Naive thymus-derived CD4-positive, alpha-beta T cell (primary cell): Measurements from ENCODE around the gene TRABD2B. TPM values are rescaled to one million over a fixed set of nuclear protein-coding genes. Genes with fewer than 3 reads are reported as not detected.
"Not testable (repeated sequence)": the region's sequence is repeated elsewhere in the genome, so short reads cannot be mapped to it uniquely, and the experiment has no call there.

Source experiments
- ATAC-seq: fragments of 150-1000 bp; cut with Tn5 transposase; 2 replicates; pipeline ENCODE4 v1.10.0; 2021; ENCODE audit warnings: mild to moderate bottlenecking, moderate library complexity
- CTCF ChIA-PET: fragments of 350-600 bp; sonication (Branson Sonifier 250); formaldehyde crosslinking; loops from one replicate; lab custom pipeline; 2021; ENCODE audit warnings: antibody characterized with exemption; lab: Charles Lee
- POLR2A ChIA-PET: fragments of 350-600 bp; sonication (Branson Sonifier 250); formaldehyde crosslinking; loops from one replicate; lab custom pipeline; 2021; ENCODE audit warnings: antibody characterized with exemption, inconsistent platforms; lab: Charles Lee
- DNase-seq, 9 donors: peaks; one replicate each; pipeline versions ENCODE4 v3.0.0 to v3.0.0-alpha.2; 2020 to 2022; ENCODE audit warnings: mixed read lengths in 1 of 9
- H3K27ac ChIP-seq: one replicate; pipeline ENCODE4 v1.7.0; 2013; ENCODE audit warnings: mild to moderate bottlenecking, low read depth, low read length, moderate library complexity
- H3K27me3 ChIP-seq, 2 donors: one replicate each; pipeline ENCODE4 v1.7.0; 2013; ENCODE audit warnings: low read length in 2 of 2, mild to moderate bottlenecking in 2 of 2, moderate library complexity in 2 of 2; ENCODE audit not compliant: control insufficient read depth in 2 of 2, insufficient read depth in 2 of 2
- H3K36me3 ChIP-seq, 3 experiments: 1 replicate in 2 of 3; 2 replicates in 1 of 3; pipeline ENCODE4 v1.7.0; 2013; ENCODE audit warnings: low read length in 3 of 3, mild to moderate bottlenecking in 3 of 3, moderate library complexity in 1 of 3; ENCODE audit not compliant: insufficient read depth in 3 of 3, control insufficient read depth in 2 of 3
- H3K4me1 ChIP-seq, 2 donors: one replicate each; pipeline ENCODE4 v1.7.0; 2013; ENCODE audit warnings: low read length in 2 of 2, mild to moderate bottlenecking in 2 of 2, moderate library complexity in 1 of 2; ENCODE audit not compliant: control insufficient read depth in 2 of 2, insufficient read depth in 2 of 2
- H3K4me3 ChIP-seq: 2 replicates; pipeline ENCODE4 v1.7.0; 2013; ENCODE audit warnings: mild to moderate bottlenecking, low read length
- H3K9me3 ChIP-seq, 3 experiments: 1 replicate in 2 of 3; 2 replicates in 1 of 3; pipeline ENCODE4 v1.7.0; 2013; ENCODE audit warnings: low read length in 3 of 3; ENCODE audit not compliant: control insufficient read depth in 2 of 3
- H3K27ac Mint-ChIP-seq, 9 donors: one replicate each; pipeline ENCODE4 v1.8.0; 2020 to 2022; ENCODE audit warnings: mixed read lengths in 9 of 9, mild to moderate bottlenecking in 8 of 9, moderate library complexity in 5 of 9, inconsistent platforms in 2 of 9
- H3K27me3 Mint-ChIP-seq, 5 donors: one replicate each; pipeline ENCODE4 v1.8.0; 2021 to 2022; ENCODE audit warnings: mixed read lengths in 5 of 5, mild to moderate bottlenecking in 1 of 5
- H3K36me3 Mint-ChIP-seq, 5 donors: one replicate each; pipeline ENCODE4 v1.8.0; 2020 to 2022; ENCODE audit warnings: mixed read lengths in 5 of 5, mild to moderate bottlenecking in 3 of 5, inconsistent platforms in 1 of 5
- H3K4me1 Mint-ChIP-seq, 7 donors: one replicate each; pipeline ENCODE4 v1.8.0; 2020 to 2022; ENCODE audit warnings: mixed read lengths in 7 of 7, mild to moderate bottlenecking in 3 of 7, inconsistent platforms in 1 of 7
- H3K4me3 Mint-ChIP-seq, 10 donors: one replicate each; pipeline ENCODE4 v1.8.0; 2020 to 2022; ENCODE audit warnings: mild to moderate bottlenecking in 10 of 10, mixed read lengths in 10 of 10, moderate library complexity in 6 of 10, inconsistent platforms in 2 of 10
- H3K9me3 Mint-ChIP-seq, 11 donors: one replicate each; pipeline ENCODE4 v1.8.0; 2020 to 2022; ENCODE audit warnings: mixed read lengths in 11 of 11, mild to moderate bottlenecking in 4 of 11, inconsistent platforms in 1 of 11, moderate library complexity in 1 of 11
- intact Hi-C, 2 donors: fragments of 100-400 bp; cut with micrococcal nuclease; formaldehyde crosslinking; loops; one replicate each; pipeline ENCODE4 v1.15.1; 2023
- polyA plus RNA-seq, 2 donors: library from polyadenylated mRNA; unstranded; fragments of 300-500 nt; fragmentation: Illumina TruSeq; gene quantifications; one replicate each; pipeline ENCODE4 v1.2.3, GENCODE V29; 2021
- total RNA-seq, 6 experiments: library from RNA in 5 of 6; stranded (reverse) in 5 of 6; gene quantifications; 1 replicate in 5 of 6; 2 replicates in 1 of 6; pipeline ENCODE4 v1.2.3 and lab custom pipeline; 2021 to 2026

The TRABD2B gene
- total and polyA plus RNA-seq, 7 experiments from 2014 or later = not detected

GRCh38 chr1:47956491-47956890 is 40.7 kb downstream of the TRABD2B start:
- H3K4me3 ChIP-seq, H3K36me3 ChIP-seq, CTCF ChIA-PET, H3K4me1 ChIP-seq, H3K4me3 Mint-ChIP-seq, H3K27me3 ChIP-seq, H3K27ac Mint-ChIP-seq, H3K27ac ChIP-seq, DNase-seq, H3K4me1 Mint-ChIP-seq, H3K9me3 ChIP-seq, intact Hi-C loops, POLR2A ChIA-PET, H3K36me3 Mint-ChIP-seq, ATAC-seq: not testable (repeated sequence)
- Mint-ChIP-seq H3K9me3 (peaks cover 0 to 13% (median 6%) of the 10 kb centered on the region in 11 donors), H3K27me3 (peaks cover 0 to 25% (median 19%) of the 10 kb centered on the region in 5 donors)

DNA sequence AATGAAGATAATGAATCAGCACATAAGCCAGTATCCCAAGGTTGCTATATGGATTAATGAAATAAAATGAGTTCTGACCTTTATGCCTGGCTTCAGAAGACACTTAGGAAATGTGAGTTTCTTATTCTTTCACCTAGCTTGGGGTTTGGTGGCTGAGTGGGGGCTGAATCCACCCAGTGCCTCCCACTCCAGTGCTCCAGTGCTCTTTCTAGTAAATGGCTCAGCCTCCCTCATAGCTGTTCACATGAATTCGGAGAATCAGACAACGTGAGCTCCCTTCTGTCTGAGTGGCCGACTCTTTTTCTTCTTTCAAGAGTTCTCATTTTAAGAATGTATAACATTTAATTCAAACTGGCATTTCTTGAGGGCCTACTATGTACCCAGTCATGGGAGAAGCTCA is 43.5 kb downstream of the TRABD2B start:
- Histone ChIP-seq H3K36me3 (no peaks in the 10 kb centered on the region), H3K4me1 (no peaks in the 10 kb centered on the region), H3K27me3 (no peaks in the 10 kb centered on the region), H3K4me3 (no peak overlapping the region), H3K27ac (no peak overlapping the region), H3K9me3 (no peaks in the 10 kb centered on the region)
- Mint-ChIP-seq H3K36me3 (no peaks in the 10 kb centered on the region), H3K27me3 (peaks cover 0 to 23% (median 21%) of the 10 kb centered on the region in 5 donors), H3K4me1 (no peaks in the 10 kb centered on the region), H3K9me3 (peaks cover 0 to 7% (median 3%) of the 10 kb centered on the region in 11 donors), H3K27ac (no peak overlapping the region), H3K4me3 (no peak overlapping the region)
- ATAC-seq = no peak
- CTCF ChIA-PET = interaction anchor here (0.7 kb wide), 1 partner anchor 39 kb away, joined by 3 read pairs; no protein-coding TSS in a partner anchor
- DNase-seq = no peak
- POLR2A ChIA-PET = no interaction called here
- intact Hi-C loops = no loop called here

- ATAC-seq (no peak), DNase-seq (no peak)
- Mint-ChIP-seq H3K4me1 (no peaks in the 10 kb centered on the region), H3K9me3 (peaks cover 0 to 3% (median 0%) of the 10 kb centered on the region in 11 donors), H3K27me3 (peaks cover 0 to 18% (median 15%) of the 10 kb centered on the region in 5 donors), H3K36me3 (no peaks in the 10 kb centered on the region), H3K27ac (no peak overlapping the region), H3K4me3 (no peak overlapping the region)
- H3K36me3 ChIP-seq = no peaks in the 10 kb centered on the region
- intact Hi-C loops = no loop called here
- no peak overlapping the region for H3K4me3 ChIP-seq
- no peak overlapping the region for H3K27ac ChIP-seq
- H3K4me1 ChIP-seq = no peaks in the 10 kb centered on the region
- ChIA-PET POLR2A (no interaction called here), CTCF (no interaction called here)
- no peaks in the 10 kb centered on the region for H3K27me3 ChIP-seq
- H3K9me3 ChIP-seq = no peaks in the 10 kb centered on the region
These were observed 45.5 kb downstream of the TRABD2B start for GRCh38 chr1:47951545-47952235.

- POLR2A ChIA-PET = no interaction called here
These were observed 46.2 kb downstream of the TRABD2B start for GRCh38 chr1:47951026-47951425.

DNA sequence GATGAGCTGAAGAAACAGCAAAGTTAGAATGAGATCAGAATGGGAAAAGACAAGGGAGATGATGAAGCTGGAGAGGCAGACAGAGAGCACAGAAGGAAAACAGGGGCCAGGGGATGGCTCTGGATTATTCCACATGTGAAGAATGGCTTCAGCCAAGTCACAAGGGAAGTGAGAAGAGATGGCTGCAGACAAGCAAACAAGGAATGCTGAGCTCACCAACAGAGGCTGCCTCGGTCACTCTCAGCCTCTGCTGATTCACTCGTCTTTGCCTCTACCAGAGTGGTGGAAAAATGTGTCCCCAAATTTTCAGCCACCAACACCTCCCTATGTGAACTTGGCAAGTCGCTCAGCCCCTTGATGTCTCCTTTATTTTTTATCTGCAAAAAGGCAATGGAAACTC is 46.7 kb downstream of the TRABD2B start:
- no peaks in the 10 kb centered on the region for H3K36me3 Mint-ChIP-seq
- no peak for ATAC-seq

More at GRCh38 chr1:47951026-47951425, 46.2 kb downstream of the TRABD2B start:
- intact Hi-C loops = no loop called here
- H3K4me3 ChIP-seq = no peak overlapping the region
- Mint-ChIP-seq H3K36me3 (no peaks in the 10 kb centered on the region), H3K27ac (no peak overlapping the region), H3K27me3 (peaks cover 0 to 18% (median 15%) of the 10 kb centered on the region in 5 donors), H3K4me3 (no peak overlapping the region), H3K4me1 (no peaks in the 10 kb centered on the region), H3K9me3 (peaks cover 0 to 3% (median 0%) of the 10 kb centered on the region in 11 donors)
- ATAC-seq = no peak
- CTCF ChIA-PET = no interaction called here
- no peak overlapping the region for H3K27ac ChIP-seq
- H3K9me3 ChIP-seq = no peaks in the 10 kb centered on the region
- H3K4me1 ChIP-seq = no peaks in the 10 kb centered on the region
- H3K36me3 ChIP-seq = no peaks in the 10 kb centered on the region
- DNase-seq = no peak
- no peaks in the 10 kb centered on the region for H3K27me3 ChIP-seq

GRCh38 chr1:47948126-47948525 is 49.1 kb downstream of the TRABD2B start:
- CTCF ChIA-PET = no interaction called here

More for the DNA sequence above, 46.7 kb downstream of the TRABD2B start:
- H3K36me3 ChIP-seq = no peaks in the 10 kb centered on the region
- DNase-seq = no peak
- H3K27me3 ChIP-seq = no peaks in the 10 kb centered on the region
- no peaks in the 10 kb centered on the region for H3K4me1 Mint-ChIP-seq
- H3K4me3 Mint-ChIP-seq = no peak overlapping the region
- H3K27ac ChIP-seq = no peak overlapping the region
- no peaks in the 10 kb centered on the region for H3K4me1 ChIP-seq
- H3K4me3 ChIP-seq = no peak overlapping the region
- H3K27ac Mint-ChIP-seq = no peak overlapping the region
- intact Hi-C loops = no loop called here
- CTCF ChIA-PET = no interaction called here
- peaks cover 0 to 3% (median 0%) of the 10 kb centered on the region in 11 donors for H3K9me3 Mint-ChIP-seq
- H3K27me3 Mint-ChIP-seq = peaks cover 2 to 16% (median 14%) of the 10 kb centered on the region in 5 donors
- POLR2A ChIA-PET = no interaction called here
- H3K9me3 ChIP-seq = no peaks in the 10 kb centered on the region

DNA sequence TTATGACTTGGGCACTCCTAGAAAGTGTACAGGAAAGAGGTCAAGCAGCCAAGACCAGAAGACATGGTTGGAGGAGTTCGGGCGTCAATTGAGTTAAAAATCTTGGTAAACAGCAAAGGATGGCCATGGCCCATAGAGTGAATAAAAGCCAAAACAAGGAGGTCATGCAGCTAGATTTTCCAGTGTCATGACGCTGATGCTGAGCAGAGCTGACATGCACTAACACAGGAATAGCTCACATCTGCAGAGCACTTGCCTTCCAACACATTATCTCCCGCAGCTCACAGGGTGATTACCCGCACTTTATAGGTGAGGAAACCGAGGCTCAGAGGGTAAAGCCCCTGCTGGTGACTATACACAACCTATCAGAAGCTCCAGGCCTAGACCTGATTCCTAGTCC is 49.7 kb downstream of the TRABD2B start:
- Histone ChIP-seq H3K4me3 (no peak overlapping the region), H3K36me3 (no peaks in the 10 kb centered on the region), H3K4me1 (no peaks in the 10 kb centered on the region), H3K27ac (no peak overlapping the region), H3K9me3 (no peaks in the 10 kb centered on the region), H3K27me3 (no peaks in the 10 kb centered on the region)
- ChIA-PET POLR2A (no interaction called here), CTCF (no interaction called here)
- Mint-ChIP-seq H3K4me3 (no peak overlapping the region), H3K27ac (no peak overlapping the region), H3K9me3 (peaks cover 0 to 2% (median 0%) of the 10 kb centered on the region in 11 donors), H3K27me3 (peaks cover 0 to 20% (median 7%) of the 10 kb centered on the region in 5 donors), H3K36me3 (no peaks in the 10 kb centered on the region), H3K4me1 (no peaks in the 10 kb centered on the region)
- ATAC-seq (no peak), DNase-seq (no peak)
- intact Hi-C loops = no loop called here

More at GRCh38 chr1:47948126-47948525, 49.1 kb downstream of the TRABD2B start:
- intact Hi-C loops = no loop called here
- Histone ChIP-seq H3K27me3 (no peaks in the 10 kb centered on the region), H3K9me3 (no peaks in the 10 kb centered on the region), H3K27ac (no peak overlapping the region), H3K4me3 (no peak overlapping the region), H3K4me1 (no peaks in the 10 kb centered on the region), H3K36me3 (no peaks in the 10 kb centered on the region)
- Mint-ChIP-seq H3K27me3 (peaks cover 0 to 18% (median 5%) of the 10 kb centered on the region in 5 donors), H3K9me3 (peaks cover 0 to 2% (median 0%) of the 10 kb centered on the region in 11 donors), H3K4me1 (no peaks in the 10 kb centered on the region), H3K27ac (no peak overlapping the region), H3K36me3 (no peaks in the 10 kb centered on the region), H3K4me3 (no peak overlapping the region)
- ATAC-seq (no peak), DNase-seq (no peak)
- POLR2A ChIA-PET = no interaction called here
